ENCODE measurements around the gene ODAD4. TPM values are rescaled to one million over a fixed set of nuclear protein-coding genes. Genes with fewer than 3 reads are reported as not detected.

ODAD4 gene
- total and polyA plus RNA-seq, 2 donors, result 1.4 to 2.0 TPM

- WGBS, result 85% methylated on average over 6 of the region's 6 CpGs
- Histone ChIP-seq H3K27ac (ENCODE audit: low read depth) (no peak overlapping the region), H3K4me3 (ENCODE audit: low read depth, low read length) (no peak overlapping the region), H3K4me1 (ENCODE audit: insufficient read depth) (no peaks in the 10 kb centered on the region), H3K36me3 (ENCODE audit: insufficient read depth) (no peaks in the 10 kb centered on the region)
- no peak for DNase-seq (ENCODE audit: extremely low spot score)
These were observed 9.3 kb downstream of the ODAD4 start for GRCh38 chr17:41939693-41940090.

DNA sequence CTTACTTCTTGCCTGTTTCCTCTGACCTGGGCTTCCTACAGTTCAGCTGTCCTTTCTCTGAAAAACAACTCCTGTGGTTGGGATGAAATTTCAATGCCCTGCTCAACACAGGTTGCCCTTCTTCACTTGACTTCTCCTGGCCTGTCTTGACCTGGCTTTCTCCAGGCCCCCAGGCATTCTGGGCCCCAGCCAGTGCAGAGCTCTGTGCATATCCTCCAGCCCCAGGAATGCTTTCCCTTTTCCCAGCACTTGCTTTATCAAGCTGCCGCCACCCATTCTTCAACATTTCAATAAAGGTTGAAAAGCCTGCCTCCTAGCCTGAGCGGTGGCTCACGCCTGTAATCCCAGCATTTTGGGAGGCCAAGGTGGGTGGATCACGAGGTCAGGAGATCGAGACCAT lies 10.8 kb downstream of the ODAD4 start:
- WGBS, result 94% methylated on average over 5 of the region's 5 CpGs
- no peak for DNase-seq (ENCODE audit: extremely low spot score)
- Histone ChIP-seq H3K4me3 (ENCODE audit: low read depth, low read length) (no peak overlapping the region), H3K4me1 (ENCODE audit: insufficient read depth) (no peaks in the 10 kb centered on the region), H3K36me3 (ENCODE audit: insufficient read depth) (no peaks in the 10 kb centered on the region), H3K27ac (ENCODE audit: low read depth) (no peak overlapping the region)

DNA sequence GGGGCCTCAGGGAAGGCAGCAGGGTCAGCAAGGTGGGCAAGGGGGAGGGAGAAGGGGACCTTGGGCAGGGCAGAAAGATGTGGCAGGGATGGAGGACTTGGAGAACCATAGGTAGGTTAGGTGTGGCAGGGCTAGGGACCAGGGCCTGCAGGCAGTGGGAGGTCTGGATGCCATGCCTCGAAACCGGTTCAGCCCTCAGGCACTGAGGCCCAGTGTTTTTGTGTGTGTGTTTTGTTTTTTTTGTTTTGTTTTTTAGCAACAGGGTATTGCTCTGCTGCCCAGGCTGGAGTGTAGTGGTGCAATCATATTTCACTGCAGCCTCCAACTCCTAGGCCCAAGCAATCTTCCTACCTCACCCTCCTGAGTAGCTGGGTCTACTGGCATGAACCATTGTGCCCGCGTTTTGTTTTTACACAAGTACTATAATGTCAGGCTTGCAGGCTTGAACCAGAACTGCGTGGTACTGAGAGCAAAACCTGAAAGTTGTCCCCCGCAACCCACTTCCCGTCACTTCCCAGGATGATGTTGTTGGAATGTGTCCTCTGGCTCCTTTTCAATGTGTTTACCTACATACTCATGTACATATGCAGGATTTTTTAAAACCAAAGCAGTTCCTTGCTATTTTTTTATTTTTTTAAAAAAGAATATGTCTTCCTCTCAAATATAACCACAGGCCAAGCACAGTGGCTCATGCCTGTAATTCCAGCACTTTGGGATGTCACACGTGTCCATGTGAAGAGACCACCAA lies 12.4 kb downstream of the ODAD4 start:
- DNase-seq (ENCODE audit: extremely low spot score), result no peak
- 94% methylated on average over 8 of the region's 8 CpGs for WGBS
- Histone ChIP-seq H3K4me1 (ENCODE audit: insufficient read depth) (no peaks in the 10 kb centered on the region), H3K36me3 (ENCODE audit: insufficient read depth) (no peaks in the 10 kb centered on the region), H3K27ac (ENCODE audit: low read depth) (no peak overlapping the region), H3K4me3 (ENCODE audit: low read depth, low read length) (no peak overlapping the region)

GRCh38 chr17:41943492-41943891 lies 13.1 kb downstream of the ODAD4 start:
- H3K4me1 ChIP-seq (ENCODE audit: insufficient read depth), result no peaks in the 10 kb centered on the region
- no peaks in the 10 kb centered on the region for H3K36me3 ChIP-seq (ENCODE audit: insufficient read depth)
- no peak overlapping the region for H3K4me3 ChIP-seq (ENCODE audit: low read depth, low read length)
- no peak for DNase-seq (ENCODE audit: extremely low spot score)
- 95% methylated on average over 3 of the region's 3 CpGs for WGBS
- no peak overlapping the region for H3K27ac ChIP-seq (ENCODE audit: low read depth)

GRCh38 chr17:41944943-41945342 lies 14.5 kb downstream of the ODAD4 start:
- WGBS, result 79% methylated on average over 3 of the region's 3 CpGs
- no peak for DNase-seq (ENCODE audit: extremely low spot score)
- no peaks in the 10 kb centered on the region for H3K36me3 ChIP-seq (ENCODE audit: insufficient read depth)
- H3K4me1 ChIP-seq (ENCODE audit: insufficient read depth), result no peaks in the 10 kb centered on the region
- H3K4me3 ChIP-seq (ENCODE audit: low read depth, low read length), result no peak overlapping the region
- H3K27ac ChIP-seq (ENCODE audit: low read depth), result no peak overlapping the region

- Histone ChIP-seq H3K27ac (ENCODE audit: low read depth) (no peak overlapping the region), H3K4me3 (ENCODE audit: low read depth, low read length) (no peak overlapping the region), H3K36me3 (ENCODE audit: insufficient read depth) (no peaks in the 10 kb centered on the region), H3K4me1 (ENCODE audit: insufficient read depth) (no peaks in the 10 kb centered on the region)
- 83% methylated on average over 11 of the region's 11 CpGs for WGBS
- DNase-seq (ENCODE audit: extremely low spot score), result no peak
These were observed 18.5 kb downstream of the ODAD4 start for GRCh38 chr17:41948762-41949460.

DNA sequence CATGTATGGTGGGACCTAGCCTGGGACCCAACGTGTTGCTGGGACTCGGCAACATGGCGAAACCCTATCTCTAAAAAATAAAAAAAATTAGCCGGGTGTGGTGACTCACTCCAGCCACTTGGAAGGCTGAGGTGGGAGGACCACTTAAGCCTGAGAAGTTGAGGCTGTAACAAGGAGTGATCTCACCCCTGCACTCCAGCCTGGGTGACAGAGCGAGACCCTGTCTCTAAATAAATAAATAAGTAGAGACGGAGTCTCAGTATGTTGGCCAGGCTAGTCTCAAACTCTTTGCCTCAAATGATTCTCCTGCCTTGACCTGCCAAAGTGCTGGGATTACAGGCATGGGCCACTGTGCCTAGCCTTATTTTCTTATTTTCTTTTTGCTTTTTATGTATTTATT lies 26.1 kb downstream of the ODAD4 start:
- WGBS, result 91% methylated on average over 6 of the region's 6 CpGs
- Histone ChIP-seq H3K4me3 (ENCODE audit: low read depth, low read length) (no peak overlapping the region), H3K36me3 (ENCODE audit: insufficient read depth) (no peaks in the 10 kb centered on the region), H3K27ac (ENCODE audit: low read depth) (no peak overlapping the region), H3K4me1 (ENCODE audit: insufficient read depth) (no peaks in the 10 kb centered on the region)
- no peak for DNase-seq (ENCODE audit: extremely low spot score)

GRCh38 chr17:41957031-41957868 lies 26.8 kb downstream of the ODAD4 start:
- no peak for DNase-seq (ENCODE audit: extremely low spot score)
- 62% methylated on average over 11 of the region's 11 CpGs for WGBS

DNA sequence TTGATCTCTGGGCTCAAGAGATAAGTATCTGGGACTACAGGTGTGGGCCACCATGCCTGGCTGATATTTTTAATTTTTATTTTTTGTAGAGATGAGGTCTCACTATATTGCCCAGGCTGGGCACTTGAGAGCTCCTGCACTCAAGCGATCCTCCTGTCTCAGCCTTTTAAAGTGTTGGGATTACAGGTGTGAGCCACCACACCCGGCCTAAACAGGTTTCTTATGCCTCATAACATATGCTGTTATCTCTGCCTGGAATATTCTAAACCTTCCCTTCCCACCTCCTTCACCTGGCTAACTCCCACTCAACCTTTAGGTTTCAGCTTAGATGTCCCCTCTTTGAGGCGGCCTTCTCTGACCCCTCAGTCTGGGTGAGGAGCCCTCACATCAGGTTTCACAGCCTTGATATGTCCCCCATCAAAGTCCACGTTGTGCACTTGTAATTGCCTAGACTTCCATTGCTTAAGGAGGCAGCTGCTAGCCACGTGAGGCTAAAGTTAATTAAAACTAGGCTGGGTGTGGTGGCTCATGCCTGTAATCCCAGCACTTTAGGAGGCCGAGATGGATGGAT lies 27.5 kb downstream of the ODAD4 start:
- DNase-seq (ENCODE audit: extremely low spot score), result no peak
- no peaks in the 10 kb centered on the region for H3K4me1 ChIP-seq (ENCODE audit: insufficient read depth)
- WGBS, result 83% methylated on average over 6 of the region's 6 CpGs
- H3K27ac ChIP-seq (ENCODE audit: low read depth), result no peak overlapping the region
- H3K36me3 ChIP-seq (ENCODE audit: insufficient read depth), result no peaks in the 10 kb centered on the region
- H3K4me3 ChIP-seq (ENCODE audit: low read depth, low read length), result no peak overlapping the region

More at GRCh38 chr17:41957031-41957868, 26.8 kb downstream of the ODAD4 start:
- H3K4me1 ChIP-seq (ENCODE audit: insufficient read depth), result no peaks in the 10 kb centered on the region
- H3K27ac ChIP-seq (ENCODE audit: low read depth), result no peak overlapping the region
- no peaks in the 10 kb centered on the region for H3K36me3 ChIP-seq (ENCODE audit: insufficient read depth)
- no peak overlapping the region for H3K4me3 ChIP-seq (ENCODE audit: low read depth, low read length)

- Histone ChIP-seq H3K27ac (ENCODE audit: low read depth) (no peak overlapping the region), H3K4me3 (ENCODE audit: low read depth, low read length) (no peak overlapping the region), H3K4me1 (ENCODE audit: insufficient read depth) (no peaks in the 10 kb centered on the region), H3K36me3 (ENCODE audit: insufficient read depth) (no peaks in the 10 kb centered on the region)
- 66% methylated on average over 2 of the region's 2 CpGs for WGBS
- no peak for DNase-seq (ENCODE audit: extremely low spot score)
These were observed 28.6 kb downstream of the ODAD4 start for GRCh38 chr17:41959030-41959335.

GRCh38 chr17:41959336-41960095 lies 29.1 kb downstream of the ODAD4 start:
- Histone ChIP-seq H3K27ac (ENCODE audit: low read depth) (no peak overlapping the region), H3K4me1 (ENCODE audit: insufficient read depth) (no peaks in the 10 kb centered on the region), H3K36me3 (ENCODE audit: insufficient read depth) (no peaks in the 10 kb centered on the region), H3K4me3 (ENCODE audit: low read depth, low read length) (no peak overlapping the region)
- no peak for DNase-seq (ENCODE audit: extremely low spot score)
- 47% methylated on average over 17 of the region's 17 CpGs for WGBS

DNA sequence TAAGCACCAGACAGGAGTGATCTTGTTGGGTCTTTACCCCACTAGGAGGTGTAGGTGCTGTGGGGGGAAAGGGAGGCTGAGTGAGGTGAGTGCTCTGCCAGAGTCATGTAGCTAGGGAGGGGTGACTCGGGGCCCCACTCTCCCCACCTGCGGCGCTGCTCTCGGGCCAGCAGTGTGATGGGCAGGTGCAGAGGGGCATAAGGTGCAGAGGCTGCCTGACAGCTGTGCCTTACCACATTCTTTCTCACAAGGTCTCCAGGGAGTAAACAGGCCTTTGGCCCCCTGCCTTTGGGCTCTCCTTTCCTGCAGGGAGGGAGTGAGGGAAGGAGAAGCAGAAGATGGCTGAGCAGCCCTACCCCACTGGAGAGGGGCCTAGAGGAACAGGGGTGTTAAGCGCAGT lies 31.7 kb downstream of the ODAD4 start:
- H3K27ac ChIP-seq (ENCODE audit: low read depth), result no peak overlapping the region
- H3K4me3 ChIP-seq (ENCODE audit: low read depth, low read length), result no peak overlapping the region
- 84% methylated on average over 5 of the region's 5 CpGs for WGBS
- DNase-seq (ENCODE audit: extremely low spot score), result no peak
- no peaks in the 10 kb centered on the region for H3K4me1 ChIP-seq (ENCODE audit: insufficient read depth)
- H3K36me3 ChIP-seq (ENCODE audit: insufficient read depth), result no peaks in the 10 kb centered on the region

DNA sequence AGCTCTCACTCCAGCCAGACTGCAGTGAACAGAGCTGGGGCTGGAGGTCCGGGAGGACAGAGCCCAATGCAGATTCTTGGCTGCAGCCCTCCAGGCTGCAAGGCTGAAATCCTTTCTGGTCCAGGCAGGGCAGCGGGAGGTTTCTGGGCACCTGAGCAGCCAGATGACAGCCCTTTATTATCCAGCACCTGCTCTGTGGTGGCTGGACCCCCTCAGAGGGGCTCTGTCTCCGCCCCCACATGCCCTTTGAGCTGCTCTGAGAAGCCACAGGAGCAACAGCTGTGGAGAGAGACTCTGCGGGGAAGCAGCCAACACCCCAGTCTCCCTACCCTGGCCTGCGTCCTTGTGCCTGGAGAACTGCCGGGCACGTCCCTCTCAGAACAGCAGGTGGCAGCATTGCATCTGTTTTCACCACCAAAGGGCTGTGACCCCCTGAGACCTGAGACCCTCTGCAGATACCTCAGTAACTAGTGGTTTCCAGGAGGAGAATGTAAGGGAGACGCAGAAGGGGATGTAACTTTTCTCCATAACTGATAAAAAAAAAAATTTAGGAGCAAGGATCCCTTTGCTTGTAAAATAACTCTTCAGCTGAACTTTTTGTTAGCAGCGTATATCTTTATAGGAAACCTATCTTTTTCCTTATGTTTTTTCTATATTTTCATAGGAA lies 32.5 kb downstream of the ODAD4 start:
- Histone ChIP-seq H3K27ac (ENCODE audit: low read depth) (no peak overlapping the region), H3K4me3 (ENCODE audit: low read depth, low read length) (no peak overlapping the region), H3K4me1 (ENCODE audit: insufficient read depth) (no peaks in the 10 kb centered on the region), H3K36me3 (ENCODE audit: insufficient read depth) (no peaks in the 10 kb centered on the region)
- DNase-seq (ENCODE audit: extremely low spot score), result no peak
- WGBS, result 22% methylated on average over 9 of the region's 9 CpGs
